Neural cell (in vitro differentiated cells): ENCODE measurements around the gene UBAP1L. TPM values are rescaled to one million over a fixed set of nuclear protein-coding genes. Genes with fewer than 3 reads are reported as not detected.

Source experiments
- H2AFZ ChIP-seq: fragments of 200-600, 300-800 bp; sonication (generic), shearing (Covaris generic); 2 replicates; pipeline ENCODE4 v1.6.0; 2014; ENCODE audit warnings: low read depth, mild to moderate bottlenecking, antibody characterized with exemption, low read length, moderate library complexity
- H3F3A ChIP-seq: fragments of 200-600 bp; shearing (Covaris generic); 2 replicates; pipeline ENCODE4 v1.6.1; 2016; ENCODE audit warnings: mild to moderate bottlenecking, moderate library complexity, mixed read lengths, antibody characterized with exemption, low read length; ENCODE audit not compliant: insufficient read depth, poor library complexity, severe bottlenecking
- H3K27ac ChIP-seq: fragments of 200-600, 300-800 bp; sonication (generic), shearing (Covaris generic); 2 replicates; pipeline ENCODE4 v1.5.1; 2014; ENCODE audit warnings: mild to moderate bottlenecking, low read length, moderate library complexity
- H3K27me3 ChIP-seq: fragments of 300-800, 200-600 bp; sonication (generic), shearing (Covaris generic); 2 replicates; pipeline ENCODE4 v1.6.0; 2014; ENCODE audit warnings: mild to moderate bottlenecking, low read depth, low read length, moderate library complexity; ENCODE audit not compliant: insufficient read depth
- H3K36me3 ChIP-seq: fragments of 300-800, 200-600 bp; sonication (generic), shearing (Covaris generic); 2 replicates; pipeline ENCODE4 v1.5.1; 2014; ENCODE audit warnings: mild to moderate bottlenecking, antibody characterized with exemption, low read length, moderate library complexity; ENCODE audit not compliant: insufficient read depth
- H3K4me2 ChIP-seq: fragments of 300-800, 200-600 bp; sonication (generic), shearing (Covaris generic); 2 replicates; pipeline ENCODE4 v1.6.0; 2014; ENCODE audit warnings: mild to moderate bottlenecking, low read length
- H3K4me3 ChIP-seq: fragments of 300-800, 200-600 bp; sonication (generic), shearing (Covaris generic); 2 replicates; pipeline ENCODE4 v1.5.1; 2014; ENCODE audit warnings: mild to moderate bottlenecking, low read length, moderate library complexity
- H3K79me2 ChIP-seq: fragments of 200-600 bp; shearing (Covaris generic); replicated peaks from 2 replicates; pipeline ENCODE4 v1.6.0; 2014; ENCODE audit warnings: mild to moderate bottlenecking, low read length, moderate library complexity; ENCODE audit not compliant: insufficient read depth
- H3K9ac ChIP-seq: fragments of 300-800, 200-600 bp; sonication (generic), shearing (Covaris generic); 2 replicates; pipeline ENCODE4 v1.6.1; 2016; ENCODE audit warnings: mild to moderate bottlenecking, low read length, mixed read lengths
- H3K9me2 ChIP-seq: fragments of 200-600 bp; shearing (Covaris generic); 2 replicates; pipeline ENCODE4 v1.6.1; 2016; ENCODE audit warnings: mild to moderate bottlenecking, low read length, mixed read lengths; ENCODE audit not compliant: insufficient read depth
- H3K9me3 ChIP-seq: fragments of 200-600, 300-800 bp; sonication (generic), shearing (Covaris generic); 2 replicates; pipeline ENCODE4 v1.6.1; 2016; ENCODE audit warnings: mild to moderate bottlenecking, mixed run types, low read length, moderate library complexity, mixed read lengths
- H4K20me1 ChIP-seq: fragments of 200-600 bp; shearing (Covaris generic); 2 replicates; pipeline ENCODE4 v1.6.1; 2016; ENCODE audit warnings: mild to moderate bottlenecking, mixed run types; ENCODE audit not compliant: insufficient read depth
- CTCF ChIP-seq: fragments of 450-650 bp; IDR thresholded peaks from 2 replicates; pipeline ENCODE4 v1.5.1; 2014; ENCODE audit warnings: antibody characterized with exemption, mild to moderate bottlenecking, moderate library complexity; ENCODE audit not compliant: poor library complexity, severe bottlenecking
- EP300 ChIP-seq: fragments of 450-650 bp; conservative IDR thresholded peaks from 2 replicates; pipeline ENCODE4 v1.6.1; 2014; ENCODE audit warnings: antibody characterized with exemption, mild to moderate bottlenecking, moderate library complexity; ENCODE audit not compliant: poor library complexity, severe bottlenecking
- EZH2 ChIP-seq: fragments of 200-600, 300-800 bp; shearing (Covaris generic), sonication (generic); IDR thresholded peaks from 2 replicates; pipeline ENCODE4 v1.6.1; 2014; ENCODE audit warnings: antibody characterized with exemption, low read length, borderline replicate concordance, mild to moderate bottlenecking; ENCODE audit not compliant: insufficient read depth, poor library complexity, severe bottlenecking
- MXI1 ChIP-seq: fragments of 450-650 bp; conservative IDR thresholded peaks from 2 replicates; pipeline ENCODE4 v1.6.1; 2014; ENCODE audit warnings: antibody characterized with exemption, mild to moderate bottlenecking; ENCODE audit not compliant: poor library complexity, severe bottlenecking
- POLR2AphosphoS5 ChIP-seq: IDR thresholded peaks from 2 replicates; pipeline ENCODE4 v1.6.1; 2012
- RAD21 ChIP-seq: fragments of 450-650 bp; conservative IDR thresholded peaks from 2 replicates; pipeline ENCODE4 v1.6.1; 2014; ENCODE audit warnings: antibody characterized with exemption, mild to moderate bottlenecking, moderate library complexity
- REST ChIP-seq: IDR thresholded peaks from 2 replicates; pipeline ENCODE4 v1.6.1; 2012; ENCODE audit warnings: borderline replicate concordance
- SMC3 ChIP-seq: fragments of 450-650 bp; conservative IDR thresholded peaks from 2 replicates; pipeline ENCODE4 v1.6.1; 2014; ENCODE audit warnings: antibody characterized with exemption, mild to moderate bottlenecking, moderate library complexity; ENCODE audit not compliant: poor library complexity
- TAF1 ChIP-seq: IDR thresholded peaks from 2 replicates; pipeline ENCODE4 v1.6.1; 2012; ENCODE audit warnings: low read depth
- polyA minus RNA-seq: library from RNA; depleted of rRNA, polyadenylated mRNA; stranded (reverse); fragments of >200 nt; gene quantifications from 2 replicates; pipeline ENCODE4 v1.2.3, GENCODE V29; 2014
- polyA plus RNA-seq: library from polyadenylated mRNA; depleted of rRNA; stranded (reverse); fragments of >200 nt; gene quantifications from 2 replicates; pipeline ENCODE4 v1.2.3, GENCODE V29; 2014

The UBAP1L gene
- 10.3 TPM in 2 replicates for polyA plus RNA-seq
- 9.0 and 10.7 TPM in 2 replicates for polyA minus RNA-seq

- Histone ChIP-seq H3K4me3 (no peak within 1 kb of the TSS), H3F3A (no peaks in the 10 kb centered on the region), H4K20me1 (no peaks in the 10 kb centered on the region), H2AFZ (no peak within 1 kb of the TSS), H3K27ac (no peak within 1 kb of the TSS), H3K4me2 (no peak within 1 kb of the TSS), H3K9ac (no peak within 1 kb of the TSS), H3K9me3 (no peaks in the 10 kb centered on the region), H3K9me2 (no peaks in the 10 kb centered on the region), H3K36me3 (peaks cover 6% of the 10 kb centered on the region), H3K79me2 (no peaks in the 10 kb centered on the region), H3K27me3 (no peaks in the 10 kb centered on the region)
- TF ChIP-seq EZH2, result no peak
- TF ChIP-seq POLR2AphosphoS5, result no peak
These were observed at the start of gene UBAP1L for GRCh38 chr15:65115086-65115485. Gene UBAP1L (minus strand): TSS chr15:65115200. CDS start chr15:65106215, 8,985 bp downstream.

GRCh38 chr15:65164139-65164538 is 49.1 kb upstream of the UBAP1L start:
- Histone ChIP-seq H3F3A (no peaks in the 10 kb centered on the region), H3K4me3 (no peak overlapping the region), H3K27me3 (no peaks in the 10 kb centered on the region), H3K9me3 (no peaks in the 10 kb centered on the region), H3K4me2 (no peak overlapping the region), H3K9me2 (no peaks in the 10 kb centered on the region), H3K79me2 (peaks cover 6% of the 10 kb centered on the region), H3K36me3 (no peaks in the 10 kb centered on the region), H3K9ac (no peak overlapping the region), H2AFZ (no peak overlapping the region), H3K27ac (no peak overlapping the region), H4K20me1 (no peaks in the 10 kb centered on the region)
- TF ChIP-seq EP300 (no peak), MXI1 (no peak), TAF1 (no peak), RAD21 (no peak), CTCF (no peak), SMC3 (no peak), POLR2AphosphoS5 (no peak), REST (no peak), EZH2 (no peak)

DNA sequence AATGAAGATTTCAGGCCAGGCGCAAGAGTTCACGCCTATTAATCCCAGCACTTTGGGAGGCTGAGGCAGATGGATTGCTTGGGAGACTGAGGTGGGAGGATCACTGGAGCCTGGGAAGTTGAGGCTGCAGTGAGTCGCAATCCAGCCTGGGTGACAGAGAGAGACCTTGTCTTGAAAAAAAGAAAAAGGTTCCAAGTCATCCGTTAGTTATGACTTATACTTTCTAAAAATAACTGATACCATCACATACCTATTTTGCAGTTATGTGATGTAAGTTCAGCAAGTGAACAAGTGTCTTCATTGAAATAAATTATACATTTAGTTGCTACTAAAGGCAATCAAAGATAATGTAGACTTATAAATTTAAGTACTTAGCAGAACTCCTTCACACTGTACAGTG is 48.0 kb upstream of the UBAP1L start:
- H3K4me2 ChIP-seq, result no peak overlapping the region
- no peaks in the 10 kb centered on the region for H4K20me1 ChIP-seq
- no peak overlapping the region for H2AFZ ChIP-seq
- peaks cover 6% of the 10 kb centered on the region for H3K79me2 ChIP-seq
- H3K27me3 ChIP-seq, result no peaks in the 10 kb centered on the region
- H3K27ac ChIP-seq, result no peak overlapping the region
- TF ChIP-seq SMC3 (no peak), POLR2AphosphoS5 (no peak), CTCF (no peak), EP300 (no peak), REST (no peak), EZH2 (no peak), MXI1 (no peak)
- H3K9me3 ChIP-seq, result no peaks in the 10 kb centered on the region
- no peak overlapping the region for H3K4me3 ChIP-seq
- H3K9ac ChIP-seq, result no peak overlapping the region
- no peaks in the 10 kb centered on the region for H3K9me2 ChIP-seq
- H3K36me3 ChIP-seq, result peaks cover 6% of the 10 kb centered on the region
- no peaks in the 10 kb centered on the region for H3F3A ChIP-seq
